ENCODE measurements around the gene PAN2.
"Not testable (repeated sequence)": the region's sequence is repeated elsewhere in the genome, so short reads cannot be mapped to it uniquely, and the experiment has no call there.

PAN2 gene, protein sequence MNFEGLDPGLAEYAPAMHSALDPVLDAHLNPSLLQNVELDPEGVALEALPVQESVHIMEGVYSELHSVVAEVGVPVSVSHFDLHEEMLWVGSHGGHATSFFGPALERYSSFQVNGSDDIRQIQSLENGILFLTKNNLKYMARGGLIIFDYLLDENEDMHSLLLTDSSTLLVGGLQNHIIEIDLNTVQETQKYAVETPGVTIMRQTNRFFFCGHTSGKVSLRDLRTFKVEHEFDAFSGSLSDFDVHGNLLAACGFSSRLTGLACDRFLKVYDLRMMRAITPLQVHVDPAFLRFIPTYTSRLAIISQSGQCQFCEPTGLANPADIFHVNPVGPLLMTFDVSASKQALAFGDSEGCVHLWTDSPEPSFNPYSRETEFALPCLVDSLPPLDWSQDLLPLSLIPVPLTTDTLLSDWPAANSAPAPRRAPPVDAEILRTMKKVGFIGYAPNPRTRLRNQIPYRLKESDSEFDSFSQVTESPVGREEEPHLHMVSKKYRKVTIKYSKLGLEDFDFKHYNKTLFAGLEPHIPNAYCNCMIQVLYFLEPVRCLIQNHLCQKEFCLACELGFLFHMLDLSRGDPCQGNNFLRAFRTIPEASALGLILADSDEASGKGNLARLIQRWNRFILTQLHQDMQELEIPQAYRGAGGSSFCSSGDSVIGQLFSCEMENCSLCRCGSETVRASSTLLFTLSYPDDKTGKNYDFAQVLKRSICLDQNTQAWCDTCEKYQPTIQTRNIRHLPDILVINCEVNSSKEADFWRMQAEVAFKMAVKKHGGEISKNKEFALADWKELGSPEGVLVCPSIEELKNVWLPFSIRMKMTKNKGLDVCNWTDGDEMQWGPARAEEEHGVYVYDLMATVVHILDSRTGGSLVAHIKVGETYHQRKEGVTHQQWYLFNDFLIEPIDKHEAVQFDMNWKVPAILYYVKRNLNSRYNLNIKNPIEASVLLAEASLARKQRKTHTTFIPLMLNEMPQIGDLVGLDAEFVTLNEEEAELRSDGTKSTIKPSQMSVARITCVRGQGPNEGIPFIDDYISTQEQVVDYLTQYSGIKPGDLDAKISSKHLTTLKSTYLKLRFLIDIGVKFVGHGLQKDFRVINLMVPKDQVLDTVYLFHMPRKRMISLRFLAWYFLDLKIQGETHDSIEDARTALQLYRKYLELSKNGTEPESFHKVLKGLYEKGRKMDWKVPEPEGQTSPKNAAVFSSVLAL

DNA sequence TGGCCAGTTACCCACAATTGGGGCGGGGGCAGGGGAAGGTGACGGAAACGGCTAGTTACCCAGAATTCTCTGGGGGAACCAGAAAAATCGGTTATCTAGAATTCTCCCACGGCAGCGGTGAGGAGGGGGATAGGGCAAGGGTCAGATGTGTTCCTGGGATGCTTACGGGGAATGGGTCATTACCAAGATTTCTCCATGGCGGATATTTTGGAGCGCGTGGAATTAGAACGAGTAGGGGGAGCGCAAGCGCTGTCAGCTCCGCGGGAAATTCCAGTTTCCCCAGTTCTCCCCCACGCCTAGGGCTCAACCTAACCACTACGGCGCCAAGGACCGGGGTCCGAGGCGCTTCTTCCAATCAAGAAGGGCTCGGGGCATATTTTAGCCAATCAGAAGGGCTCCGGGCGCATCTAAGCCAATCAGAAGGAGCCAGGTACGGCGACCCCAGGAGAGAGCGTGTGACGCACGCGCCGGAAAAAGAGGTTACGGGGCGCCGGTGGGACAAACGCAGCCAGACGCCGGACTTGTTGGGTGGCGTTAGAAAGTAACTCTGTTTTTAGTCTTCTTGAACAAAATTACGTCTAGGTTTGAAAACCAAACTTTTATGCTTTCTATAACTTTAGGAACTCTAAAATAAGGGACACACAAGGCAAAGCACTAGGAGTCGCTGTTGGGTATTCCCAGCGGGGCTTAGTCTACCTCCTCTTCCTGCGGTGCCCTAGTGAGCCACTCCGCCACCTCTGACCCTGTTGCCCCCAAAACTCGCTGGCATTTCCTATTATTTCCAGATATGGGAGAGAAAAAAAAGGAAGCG lies at the start of gene PAN2:
TSS of gene PAN2 (minus strand) at position 322 of the 811 bp plus-strand sequence. CDS start 906 bp downstream, outside the sequence.
- peak; percentile 92 for DNase-seq (ENCODE audit: low spot score)

DNA sequence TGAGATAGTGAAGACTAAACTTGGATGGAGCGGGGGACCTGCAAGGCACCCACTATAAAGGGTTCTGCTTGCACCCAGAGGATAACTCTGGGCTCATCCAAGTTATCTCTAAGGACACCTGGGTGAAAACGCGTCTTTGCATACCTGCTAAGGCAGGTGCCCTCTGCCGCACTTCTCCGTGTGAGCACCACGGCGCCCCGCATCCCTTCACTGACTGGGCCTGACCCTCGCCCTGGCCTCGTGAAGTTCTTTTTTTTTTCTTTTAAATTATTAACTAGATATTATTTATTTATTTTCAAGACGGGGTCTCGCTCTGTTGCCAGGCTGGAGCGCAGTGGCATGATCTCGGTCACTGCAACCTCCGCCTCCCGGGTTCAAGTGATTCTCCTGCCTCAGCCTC lies 48.8 kb upstream of the PAN2 start:
- no peak for DNase-seq (ENCODE audit: low spot score)

DNA sequence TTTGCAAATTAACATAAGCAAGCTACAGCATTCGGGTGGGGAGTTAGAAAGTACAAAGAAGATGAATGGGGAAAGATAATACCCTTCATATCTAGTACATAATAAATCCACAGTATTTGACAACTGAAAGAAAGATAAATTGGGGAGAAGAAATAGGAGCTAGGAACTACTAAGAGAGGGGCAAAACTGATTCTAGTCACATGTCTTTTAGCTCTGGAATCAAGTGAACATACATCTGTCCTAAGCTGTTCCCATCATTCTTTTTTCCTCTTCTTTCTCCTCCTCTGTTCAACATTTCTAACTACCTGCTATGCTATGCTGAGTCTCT lies 44.2 kb upstream of the PAN2 start:
- no peak for DNase-seq (ENCODE audit: low spot score)

DNA sequence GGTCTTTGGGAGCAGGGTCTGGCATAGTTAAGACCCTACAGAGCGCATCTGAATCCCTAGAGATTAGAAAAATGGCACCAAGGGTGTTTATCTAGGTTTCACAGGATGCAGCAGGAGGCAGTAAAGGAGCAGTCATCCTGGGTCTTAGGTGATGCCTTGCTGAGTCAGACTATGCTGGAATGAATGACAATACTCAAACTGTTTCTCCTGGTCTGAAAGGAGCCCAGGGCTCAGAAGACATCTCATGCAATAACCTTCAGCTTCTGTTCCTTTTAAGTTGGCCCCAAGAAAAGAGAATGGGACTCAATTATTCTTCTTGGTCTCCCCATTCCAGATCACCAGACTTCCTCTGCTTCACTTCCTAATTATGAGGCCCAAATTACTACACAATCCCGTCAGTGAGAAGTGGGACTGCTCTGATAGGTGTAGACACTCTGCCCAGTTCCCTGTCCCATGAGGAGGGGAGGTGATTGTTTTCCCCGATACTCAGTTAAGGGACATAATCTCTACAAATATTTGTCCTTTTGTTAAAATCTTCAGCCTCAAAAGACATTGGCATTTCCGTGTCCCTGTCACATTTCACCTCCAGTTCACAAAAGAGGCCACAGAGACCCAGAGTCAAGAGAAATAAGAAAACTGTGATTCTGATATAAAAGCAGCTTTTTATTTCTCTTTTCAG lies 43.6 kb upstream of the PAN2 start:
- peak; percentile 25 for DNase-seq (ENCODE audit: low spot score)

DNA sequence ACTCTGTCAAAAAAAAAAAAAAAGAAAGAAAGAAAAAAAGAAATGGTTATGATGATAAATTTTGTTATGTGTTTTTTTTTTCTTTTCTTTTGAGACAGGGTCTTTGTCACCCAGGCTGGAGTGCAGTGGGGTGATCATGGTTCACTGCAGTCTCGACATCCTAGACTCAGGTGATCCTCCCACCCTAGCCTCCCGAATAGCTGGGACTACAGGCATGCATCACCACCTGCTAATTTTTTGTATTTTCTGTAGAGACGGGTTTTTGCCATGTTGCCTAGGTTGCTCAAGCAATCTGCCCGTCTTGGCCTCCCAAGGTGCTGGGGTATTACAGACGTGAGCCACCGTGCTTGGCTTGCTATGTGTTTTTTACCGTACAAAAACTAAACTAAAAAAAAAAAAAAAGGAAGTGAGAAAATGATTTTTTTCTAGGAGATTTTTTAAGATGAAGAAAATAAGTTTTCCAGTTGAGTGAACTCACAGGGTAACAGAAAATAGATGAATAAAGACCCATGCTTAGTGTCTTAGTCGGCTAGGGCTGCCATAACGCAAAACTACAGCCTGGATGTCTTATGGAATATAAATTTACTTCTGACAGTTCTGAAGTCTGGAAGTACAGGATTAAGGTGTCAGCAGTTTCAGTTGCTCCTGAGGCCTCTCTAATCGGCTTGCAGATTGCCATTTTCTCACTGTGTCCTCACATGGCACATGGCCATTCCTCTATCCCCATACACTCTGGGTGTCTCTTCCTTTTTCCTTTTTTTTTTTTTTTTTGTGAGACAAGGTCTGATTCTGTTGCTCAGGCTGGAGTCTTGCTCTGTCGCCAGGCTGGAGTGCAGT lies 42.0 kb upstream of the PAN2 start:
- DNase-seq (ENCODE audit: low spot score): no peak

DNA sequence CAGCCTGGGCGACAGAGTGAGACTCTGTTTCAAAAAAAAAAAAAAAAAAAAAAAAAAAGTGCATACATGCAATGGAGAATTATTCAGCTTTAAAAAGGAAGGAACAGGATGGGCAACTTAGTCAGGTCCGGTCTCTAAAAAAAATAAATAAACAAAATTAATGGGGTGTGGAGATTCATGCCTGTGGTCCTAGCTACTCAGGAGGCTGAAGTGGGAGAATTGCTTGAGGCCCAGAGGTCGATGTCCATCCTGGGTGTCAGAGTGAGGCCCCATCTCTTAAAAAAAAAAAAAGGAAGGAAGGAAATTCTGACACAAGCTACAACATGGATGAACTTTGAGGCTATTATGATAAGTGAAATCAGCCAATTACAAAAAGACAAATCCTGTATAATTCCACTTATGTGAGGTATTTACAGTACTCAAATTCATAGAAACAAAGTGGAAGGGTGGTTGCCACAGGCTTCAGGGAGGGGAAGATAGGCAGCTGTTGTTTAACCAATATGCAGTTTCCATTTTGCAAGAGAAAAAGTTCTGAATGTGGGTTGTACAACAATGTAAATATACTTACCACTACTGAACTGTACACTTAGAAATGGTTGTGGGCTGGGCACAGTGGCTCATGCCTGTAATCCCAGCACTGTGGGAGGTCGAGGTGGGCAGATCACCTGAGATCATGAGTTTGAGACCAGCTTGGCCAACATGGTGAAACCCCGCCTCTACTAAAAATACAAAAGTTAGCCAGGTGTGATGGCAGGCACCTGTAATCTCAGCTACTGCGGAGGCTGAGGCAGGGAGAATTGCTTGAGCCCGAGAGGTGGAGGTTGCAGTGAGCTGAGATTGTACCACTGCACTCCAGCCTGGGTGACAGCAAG lies 41.2 kb upstream of the PAN2 start:
- DNase-seq (ENCODE audit: low spot score): no peak

DNA sequence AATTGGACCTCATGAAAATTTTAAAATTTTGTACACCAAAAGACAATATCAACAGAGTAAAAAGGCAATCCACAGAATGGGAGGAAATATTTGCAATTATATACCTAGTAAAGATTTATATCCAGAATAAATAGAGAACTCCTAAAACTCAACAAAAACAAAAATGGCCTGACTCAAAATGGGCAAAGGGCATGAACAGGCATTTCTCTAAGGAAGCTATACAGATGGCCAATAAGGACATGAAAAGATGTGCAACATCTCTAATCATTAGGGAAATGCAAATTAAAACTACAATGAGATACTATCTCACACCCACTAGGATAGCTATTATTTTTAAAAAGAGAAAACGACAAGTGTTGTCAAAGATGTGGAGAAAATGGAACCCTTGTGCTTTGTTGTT lies 39.7 kb upstream of the PAN2 start:
- DNase-seq (ENCODE audit: low spot score): no peak

DNA sequence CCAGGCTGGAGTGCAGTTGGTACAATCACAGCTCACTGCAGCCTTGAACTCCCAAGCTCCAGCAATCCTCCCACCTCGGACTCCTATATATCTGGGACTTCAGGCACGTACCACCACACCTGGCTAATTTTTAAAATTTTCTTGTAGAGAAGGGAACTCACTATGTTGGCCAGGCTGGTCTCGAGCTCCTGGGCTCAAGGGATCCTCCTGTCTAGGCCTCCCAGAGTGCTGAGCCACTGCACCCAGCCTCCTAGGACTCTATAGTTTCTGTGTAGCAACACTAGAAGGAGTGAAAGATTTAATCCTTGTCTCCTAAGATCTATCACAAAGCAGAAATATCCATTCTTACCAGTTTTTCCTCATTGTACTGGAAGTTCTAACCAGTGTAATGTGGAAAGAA lies 33.1 kb upstream of the PAN2 start:
- no peak for DNase-seq (ENCODE audit: low spot score)

DNA sequence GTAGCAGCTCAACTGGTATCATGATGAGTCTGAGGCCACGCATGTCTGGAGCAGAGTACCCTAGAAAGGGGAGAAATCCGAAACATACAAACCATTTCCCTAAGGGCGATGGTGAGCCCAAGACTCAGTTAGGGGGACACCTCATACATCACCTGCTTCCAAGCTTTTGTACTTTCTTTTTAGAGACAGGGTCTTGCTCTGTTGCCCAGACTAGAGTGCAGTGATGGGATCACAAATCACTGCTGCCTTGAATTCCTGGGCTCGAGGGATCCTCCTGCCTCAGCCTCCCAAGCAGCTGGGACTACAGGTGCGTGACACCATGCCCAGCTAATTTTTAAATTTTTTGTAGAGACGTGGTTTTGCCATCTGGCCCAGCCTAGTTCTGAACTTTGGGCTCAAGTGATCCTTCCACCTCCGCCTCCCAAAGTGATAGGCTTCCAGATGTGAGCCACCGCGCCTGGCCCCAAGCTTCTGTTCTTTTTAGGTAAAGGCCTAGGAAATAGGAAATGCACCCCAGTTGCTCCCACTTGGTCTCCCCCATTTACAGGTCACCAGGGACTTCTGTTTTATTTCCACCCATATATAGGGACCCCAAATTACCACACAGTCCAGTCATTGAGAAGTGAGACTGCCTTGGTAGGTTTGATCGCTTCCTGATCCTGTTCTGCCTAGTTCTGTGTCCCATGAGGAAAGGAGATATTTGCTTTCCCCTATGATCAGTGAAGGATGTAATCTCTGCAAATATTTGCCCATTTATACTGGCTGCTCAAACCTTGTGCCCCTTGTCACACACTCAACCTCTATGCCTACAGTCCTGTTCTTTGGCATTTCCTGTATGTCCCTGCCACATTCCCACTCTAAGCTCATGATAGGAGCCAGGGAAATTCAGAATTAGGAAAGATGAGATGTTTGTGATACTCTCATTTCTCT lies 28.6 kb upstream of the PAN2 start, which contains the start of gene APOF:
TSS of gene APOF (minus strand) at position 728 of the 930 bp plus-strand sequence. CDS start at position 616, 112 bp downstream.
- no peak for DNase-seq (ENCODE audit: low spot score)

DNA sequence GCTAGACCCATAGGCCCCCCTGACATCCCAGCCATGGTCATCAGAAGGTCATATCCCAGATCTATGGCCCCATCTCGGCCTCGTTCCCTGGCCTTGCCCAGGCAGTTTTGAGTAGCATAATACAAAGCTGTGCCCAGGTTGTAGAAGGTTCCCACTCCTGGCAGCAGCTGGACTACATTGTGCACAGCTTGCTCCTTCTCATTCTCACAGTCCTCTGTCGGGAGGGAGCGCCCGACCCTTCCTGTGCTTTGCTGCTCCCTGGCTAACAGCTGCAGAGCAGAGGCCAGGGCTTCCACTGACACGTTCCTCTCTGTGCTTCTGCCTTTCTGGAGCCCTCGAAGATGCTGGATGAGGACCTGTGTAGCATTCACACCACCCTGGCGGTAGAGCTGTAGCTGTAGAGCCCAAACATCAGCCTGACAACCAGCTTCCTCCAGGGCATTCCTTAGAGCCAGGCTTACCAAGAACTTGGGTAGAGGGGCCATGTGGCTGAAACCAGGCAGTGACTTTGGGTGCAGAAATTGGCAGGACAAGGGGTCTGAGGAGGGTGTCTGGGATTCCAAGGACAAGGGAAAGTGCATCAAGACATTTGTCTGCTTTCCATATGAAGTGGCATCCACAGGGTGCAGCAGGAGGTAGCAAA lies 27.8 kb upstream of the PAN2 start:
- no peak for DNase-seq (ENCODE audit: low spot score)

DNA sequence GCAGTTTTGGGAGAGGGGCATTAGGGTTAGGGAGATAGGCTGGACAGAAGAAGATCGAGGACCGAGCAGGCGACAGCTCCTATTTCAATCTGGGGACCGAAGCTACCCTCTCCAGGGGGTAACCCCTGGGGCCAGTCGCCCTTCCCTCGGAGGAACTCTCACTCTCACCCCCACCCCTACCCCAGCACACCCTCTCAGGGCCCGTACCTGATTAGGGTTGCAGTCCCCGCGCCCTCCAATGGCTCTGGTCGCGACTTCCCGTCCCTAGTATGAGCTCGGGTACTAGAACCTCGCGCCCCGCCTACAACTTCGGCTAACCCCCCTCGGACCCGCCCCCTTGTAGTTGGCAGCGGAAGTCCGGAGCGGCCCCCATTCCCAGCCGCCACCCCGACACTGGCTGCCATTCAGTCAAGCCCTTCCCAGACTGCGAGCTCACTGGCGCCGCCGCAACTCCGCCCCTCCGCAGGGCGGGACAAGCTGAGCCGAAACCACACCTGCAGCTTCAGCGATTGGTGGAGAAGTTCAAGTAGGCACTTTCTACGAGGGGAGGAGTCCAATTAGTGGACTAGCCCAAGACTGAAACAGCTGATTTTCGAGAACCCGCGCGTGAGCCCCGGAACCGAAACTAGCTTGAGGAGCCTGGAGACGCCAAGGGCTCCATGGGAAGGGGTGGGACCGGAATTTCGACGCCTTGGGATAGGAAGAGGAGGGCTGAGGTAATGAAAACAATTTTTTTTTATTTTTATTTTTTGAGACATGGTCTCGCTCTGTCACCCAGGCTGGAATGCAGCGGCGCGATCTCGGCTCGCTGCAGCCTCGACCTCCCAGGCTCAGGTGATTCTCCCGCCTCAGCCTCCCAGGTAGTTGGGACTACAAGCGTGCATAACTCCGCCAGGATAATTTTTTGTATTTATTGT lies 26.3 kb upstream of the PAN2 start, which contains the start of gene STAT2:
TSS of gene STAT2 (minus strand) at position 257 of the 917 bp plus-strand sequence. CDS start 3,536 bp downstream, outside the sequence.
- DNase-seq (ENCODE audit: low spot score): peak; percentile 97

DNA sequence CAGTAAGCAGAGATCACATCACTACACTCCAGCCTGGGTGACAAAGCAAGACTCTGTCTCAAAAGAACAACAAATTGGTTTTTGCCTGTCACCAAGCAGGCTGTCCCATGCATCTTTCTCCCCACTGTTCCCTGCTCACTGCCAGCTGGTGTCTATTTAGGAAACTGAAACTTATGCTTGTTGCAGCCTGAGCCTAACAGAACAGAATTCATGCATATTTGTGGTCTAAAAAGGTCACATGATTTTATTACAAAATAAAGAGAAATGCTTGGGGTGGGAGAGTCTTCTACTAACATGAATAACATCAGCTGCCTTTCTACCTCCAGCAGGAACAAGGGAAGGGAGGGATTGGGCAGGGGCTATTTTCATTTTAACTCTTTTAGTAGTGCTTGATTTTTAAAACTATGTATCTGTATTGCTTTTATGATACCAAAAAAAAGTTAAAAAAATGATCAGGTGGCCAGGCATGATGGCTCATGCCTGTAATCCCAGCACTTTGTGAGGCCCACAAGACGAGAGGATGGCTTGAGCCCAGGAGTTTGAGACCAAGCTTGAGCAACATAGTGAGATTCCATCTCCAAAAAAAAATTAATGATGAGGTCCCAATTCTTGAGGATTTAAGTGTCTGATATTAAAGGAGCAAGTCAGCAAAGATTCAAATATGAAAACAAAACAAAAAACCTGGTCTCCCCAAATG lies 25.2 kb upstream of the PAN2 start:
- no peak for DNase-seq (ENCODE audit: low spot score)

DNA sequence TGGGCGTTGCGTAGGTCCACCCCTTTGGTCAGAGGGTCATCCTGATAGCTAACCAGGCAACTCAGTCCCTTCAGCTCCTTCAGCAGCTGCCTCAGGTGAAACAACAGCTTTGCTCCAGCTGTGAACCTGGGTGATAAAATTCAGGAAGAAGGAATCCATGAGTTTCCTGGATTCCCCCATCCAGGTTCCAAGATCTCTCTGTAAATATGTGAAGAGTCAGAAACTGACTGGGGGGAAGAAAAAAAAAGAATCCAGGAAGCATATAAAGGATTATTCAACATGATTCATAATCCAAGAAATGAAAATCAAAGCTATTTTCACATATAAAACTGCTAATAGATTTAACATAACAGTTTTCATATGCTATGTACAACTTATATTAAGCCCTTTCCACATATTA lies 17.5 kb upstream of the PAN2 start:
- no peak for DNase-seq (ENCODE audit: low spot score)

DNA sequence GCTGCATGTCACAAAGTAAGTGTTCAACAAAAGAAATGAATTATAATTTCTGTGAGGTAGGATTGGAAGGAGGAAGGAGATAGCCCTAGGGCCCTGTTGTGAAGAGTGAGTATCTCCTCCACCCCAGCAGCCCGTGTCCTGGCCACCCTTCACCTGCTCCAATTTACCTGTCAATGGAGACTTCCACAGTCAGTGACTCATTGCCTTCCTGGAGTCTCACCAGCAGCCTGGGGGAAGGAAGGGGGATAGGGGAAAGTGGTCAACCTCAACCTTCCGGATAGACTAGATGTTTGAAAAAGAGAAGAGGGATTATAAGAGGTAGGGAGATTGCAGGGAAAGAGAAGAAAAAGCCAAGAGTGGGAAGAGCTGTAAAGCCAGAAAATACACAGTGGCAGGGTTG lies 16.9 kb upstream of the PAN2 start:
- no peak for DNase-seq (ENCODE audit: low spot score)

DNA sequence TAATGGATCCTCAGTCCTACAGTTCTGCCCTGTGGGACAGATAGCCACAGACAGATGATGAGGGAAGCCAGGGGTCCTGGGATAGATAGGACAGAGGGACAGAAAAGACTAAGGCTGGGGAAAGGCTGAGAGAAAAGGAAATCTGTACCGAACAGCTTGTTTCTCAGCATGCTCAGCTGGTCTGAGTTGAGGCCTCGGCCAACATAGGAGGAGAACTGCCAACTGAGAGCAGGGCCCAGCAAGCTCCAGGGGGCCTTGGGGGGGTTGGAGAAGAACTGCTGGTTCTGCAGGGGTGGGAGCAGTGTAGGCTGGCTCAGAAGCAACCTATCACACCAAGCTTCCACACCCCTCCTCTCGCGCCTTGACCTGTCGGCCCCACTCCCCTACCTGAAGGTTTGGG lies 15.0 kb upstream of the PAN2 start:
- no peak for DNase-seq (ENCODE audit: low spot score)

DNA sequence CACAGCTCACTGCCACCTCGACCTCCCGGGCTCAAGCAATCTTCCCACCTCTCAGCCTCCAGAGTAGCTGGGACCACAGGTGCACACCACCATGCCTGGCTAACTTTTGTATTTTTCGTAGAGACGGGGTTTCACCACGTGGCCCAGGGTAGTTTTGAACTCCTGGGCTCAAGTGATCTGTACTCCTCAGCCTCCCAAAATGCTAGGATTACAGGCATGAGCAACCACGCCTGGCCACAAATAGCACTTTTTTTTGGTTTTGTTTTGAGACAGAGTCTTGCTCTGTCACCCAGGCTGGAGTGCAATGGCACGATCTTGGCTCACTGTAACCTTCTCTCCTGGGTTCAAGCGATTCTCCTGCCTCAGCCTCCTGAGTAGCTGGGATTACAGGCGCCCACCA lies 13.5 kb upstream of the PAN2 start:
- DNase-seq (ENCODE audit: low spot score): not testable (repeated sequence)

All from hematopoietic multipotent progenitor cell treated with erythropoietin and hydrocortisone succinate and interleukin-3 and kit ligand, for 17 days (in vitro differentiated cells).